Right ventricle myocardium inferior (tissue), 1 donor: Measurements from ENCODE around the gene KRTAP10-6. TPM values are rescaled to one million over a fixed set of nuclear protein-coding genes. Genes with fewer than 3 reads are reported as not detected.
"Not testable (repeated sequence)": the region's sequence is repeated elsewhere in the genome, so short reads cannot be mapped to it uniquely, and the experiment has no call there.

ENCODE experiments used
- ATAC-seq: fragments of 200-7000 bp; cut with Tn5 transposase; one replicate; pipeline ENCODE4 v1.9.1; 2020; ENCODE audit warnings: mild to moderate bottlenecking, moderate library complexity
- DNase-seq: peaks from one replicate; pipeline ENCODE4 v3.0.0; 2021; ENCODE audit errors: missing footprints
- intact Hi-C: fragments of 100-400 bp; cut with DNase I; formaldehyde crosslinking; loops from one replicate; pipeline ENCODE4 v1.11.0; 2022
- total RNA-seq: library from RNA; stranded (reverse); fragmentation: NEBNext Ultra II Directional; extraction: Animal tissue kit (Norgen Biotek cat#: 25700); gene quantifications from one replicate; pipeline ENCODE4 v1.2.1, GENCODE V29; 2021
- donor health status: DM: no; HTN: yes; CAD: no; lungs with severe emphysema.

KRTAP10-6 gene
- total RNA-seq, 1 donor from 2014 or later = not detected

DNA sequence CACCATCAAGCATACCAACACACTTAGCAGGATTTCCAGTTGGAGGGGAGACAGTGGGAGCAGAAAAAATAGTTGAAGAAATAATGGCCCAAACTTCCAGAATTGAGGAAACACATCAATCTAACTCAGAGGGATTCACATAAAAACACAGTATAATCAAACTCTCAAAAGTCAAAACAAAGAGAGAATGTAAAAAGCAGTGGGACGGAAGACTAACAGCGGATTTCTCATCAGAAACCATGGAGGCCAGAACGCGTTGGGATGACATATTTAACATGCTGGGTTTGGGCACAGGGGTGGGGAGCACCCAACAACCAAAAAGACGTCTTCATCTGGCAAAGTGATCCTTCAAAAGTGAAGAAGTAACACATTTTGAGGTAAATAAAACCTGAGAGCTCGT is 27.6 kb upstream of the KRTAP10-6 start:
- ATAC-seq (no peak), DNase-seq (no peak)
- intact Hi-C loops = loop anchor here (10.0 kb wide), 1 partner anchor 125 kb away; no protein-coding TSS in a partner anchor

GRCh38 chr21:44618909-44619308 is 26.6 kb upstream of the KRTAP10-6 start:
- ATAC-seq (no peak), DNase-seq (no peak)
- intact Hi-C loops = loop anchor here (10.0 kb wide), 1 partner anchor 126 kb away; no protein-coding TSS in a partner anchor

- intact Hi-C loops = loop anchor here (10.0 kb wide), 1 partner anchor 126 kb away; no protein-coding TSS in a partner anchor
Observed at GRCh38 chr21:44618504-44618903, 26.2 kb upstream of the KRTAP10-6 start.

GRCh38 chr21:44617071-44617501 is 24.8 kb upstream of the KRTAP10-6 start:
- DNase-seq (peak; percentile 43), ATAC-seq (no peak)
- intact Hi-C loops = loop anchor here (10.0 kb wide), 1 partner anchor 128 kb away; no protein-coding TSS in a partner anchor

More at GRCh38 chr21:44618504-44618903, 26.2 kb upstream of the KRTAP10-6 start:
- DNase-seq (peak; percentile 77), ATAC-seq (peak; percentile 77)

DNA sequence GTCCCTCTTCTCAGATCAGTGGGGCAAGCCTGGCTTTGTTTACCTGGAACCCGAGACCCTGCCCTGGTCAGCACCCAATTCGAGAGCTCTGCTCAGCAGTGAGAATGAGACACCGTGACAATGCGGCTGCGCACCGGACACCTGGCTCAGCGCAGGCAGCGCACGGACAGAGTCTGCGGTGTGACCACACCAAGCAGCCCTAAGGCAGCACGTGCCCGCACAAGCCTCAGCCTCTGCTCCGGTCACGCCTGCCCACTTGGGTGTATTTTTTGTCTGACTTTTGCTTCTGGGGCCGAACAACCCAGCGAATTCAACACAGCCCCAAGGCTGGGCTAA is 24.3 kb upstream of the KRTAP10-6 start:
- intact Hi-C loops = loop anchor here (10.0 kb wide), 1 partner anchor 128 kb away; no protein-coding TSS in a partner anchor
- ATAC-seq = no peak

DNA sequence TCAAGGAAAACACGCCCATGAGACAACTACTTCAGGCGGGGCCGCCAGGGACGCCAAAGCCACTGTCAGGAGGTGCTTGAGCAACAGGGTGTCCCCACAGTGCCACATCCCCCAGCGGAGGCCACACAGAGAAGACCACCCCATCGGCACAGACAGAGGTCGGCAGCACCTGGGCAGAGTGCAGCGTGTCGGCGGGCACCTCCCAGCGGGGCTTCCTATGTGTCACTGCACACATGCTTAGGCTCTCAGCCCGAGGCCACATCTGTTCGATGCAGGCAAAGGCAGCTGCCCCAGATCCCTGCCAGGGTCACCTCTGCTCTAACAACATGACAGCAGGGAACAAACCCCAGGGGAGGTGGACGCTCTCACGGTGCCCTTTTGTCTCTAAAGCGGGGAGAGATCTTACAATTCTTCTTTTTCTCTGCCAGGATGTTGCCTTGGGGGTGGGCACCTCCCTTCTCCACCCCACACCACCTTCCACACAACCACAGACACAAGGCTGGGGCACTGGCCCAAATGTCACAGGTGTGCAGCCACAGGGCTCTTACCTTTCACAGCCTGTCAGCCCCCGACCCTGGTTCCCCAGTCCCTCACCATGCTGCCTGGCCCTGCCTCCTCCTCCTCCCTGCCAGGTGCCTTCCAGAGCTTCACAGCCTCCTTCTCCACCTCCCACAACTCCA is 23.7 kb upstream of the KRTAP10-6 start:
- intact Hi-C loops = loop anchor here (10.0 kb wide), 1 partner anchor 129 kb away; no protein-coding TSS in a partner anchor
- DNase-seq = no peak
- no peak for ATAC-seq

More for the DNA sequence above, 24.3 kb upstream of the KRTAP10-6 start:
- DNase-seq = no peak

GRCh38 chr21:44615466-44615865 is 23.2 kb upstream of the KRTAP10-6 start:
- intact Hi-C loops = loop anchor here (10.0 kb wide), 1 partner anchor 129 kb away; no protein-coding TSS in a partner anchor
- no peak for ATAC-seq
- DNase-seq = no peak

GRCh38 chr21:44614961-44615391 is 22.7 kb upstream of the KRTAP10-6 start:
- intact Hi-C loops = loop anchor here (10.0 kb wide), 1 partner anchor 130 kb away; no protein-coding TSS in a partner anchor
- DNase-seq = no peak
- no peak for ATAC-seq

DNA sequence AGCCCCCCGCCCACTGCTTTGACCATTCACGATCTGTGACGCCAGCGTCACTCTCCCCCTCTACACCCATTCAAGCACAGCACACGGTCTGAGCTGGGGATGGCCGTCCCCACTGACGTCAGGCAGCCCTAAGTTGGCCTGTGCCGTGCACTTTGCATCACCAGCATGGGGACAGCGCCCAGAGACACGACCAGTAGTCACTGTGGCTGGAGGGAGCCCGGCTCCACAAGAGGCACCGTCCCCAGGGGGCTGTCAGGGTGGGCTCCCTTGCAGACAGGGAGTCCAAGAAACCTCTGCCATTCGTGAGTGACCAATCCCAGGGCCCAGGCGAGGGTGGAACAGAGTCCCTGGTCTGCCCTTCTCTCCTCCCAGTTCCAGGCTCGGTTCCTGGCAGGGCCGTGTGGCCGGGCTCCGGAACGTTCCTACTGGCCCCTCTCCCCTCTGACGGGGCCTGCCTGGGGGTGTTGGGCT is 21.9 kb upstream of the KRTAP10-6 start:
- intact Hi-C loops = loop anchor here (10.0 kb wide), 1 partner anchor 131 kb away; no protein-coding TSS in a partner anchor
- ATAC-seq = no peak
- DNase-seq = peak; percentile 62

GRCh38 chr21:44613386-44614155 is 21.3 kb upstream of the KRTAP10-6 start:
- intact Hi-C loops = loop anchor here (10.0 kb wide), 1 partner anchor 131 kb away; no protein-coding TSS in a partner anchor
- ATAC-seq (no peak), DNase-seq (no peak)

GRCh38 chr21:44612669-44613229 is 20.4 kb upstream of the KRTAP10-6 start:
- DNase-seq (peak; percentile 69), ATAC-seq (no peak)
- intact Hi-C loops = loop anchor here (10.0 kb wide), 1 partner anchor 132 kb away; no protein-coding TSS in a partner anchor

DNA sequence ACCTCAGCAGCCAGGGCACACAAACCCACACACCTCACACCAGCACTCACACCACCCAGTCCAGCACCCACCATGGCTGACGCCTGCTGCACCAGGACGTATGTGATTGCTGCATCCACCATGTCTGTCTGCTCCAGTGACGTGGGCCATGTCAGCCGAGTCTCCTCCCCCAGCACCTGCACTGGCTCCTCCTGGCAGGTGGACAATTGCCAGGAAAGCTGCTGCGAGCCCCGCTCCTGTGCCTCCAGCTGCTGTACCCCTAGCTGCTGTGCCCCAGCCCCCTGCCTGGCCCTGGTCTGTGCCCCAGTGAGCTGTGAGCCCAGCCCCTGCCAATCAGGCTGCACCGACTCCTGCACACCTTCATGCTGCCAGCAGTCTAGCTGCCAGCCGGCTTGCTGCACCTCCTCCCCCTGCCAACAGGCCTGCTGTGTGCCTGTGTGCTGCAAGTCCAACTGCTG is 19.8 kb upstream of the KRTAP10-6 start, which contains the start of gene KRTAP10-8:
KRTAP10-8 (plus strand) TSS at position 51 of the 458 bp plus-strand sequence; CDS start at position 73, 22 bp downstream.
- DNase-seq = no peak
- no peak for ATAC-seq
- intact Hi-C loops = loop anchor here (10.0 kb wide), 1 partner anchor 133 kb away; no protein-coding TSS in a partner anchor

GRCh38 chr21:44611551-44611950 is 19.2 kb upstream of the KRTAP10-6 start:
- intact Hi-C loops = loop anchor here (10.0 kb wide), 1 partner anchor 133 kb away; no protein-coding TSS in a partner anchor
- no peak for DNase-seq
- no peak for ATAC-seq

- intact Hi-C loops = loop anchor here (10.0 kb wide), 1 partner anchor 135 kb away; no protein-coding TSS in a partner anchor
- not testable (repeated sequence) for ATAC-seq, DNase-seq
Observed at GRCh38 chr21:44610157-44610843, 18.0 kb upstream of the KRTAP10-6 start.

DNA sequence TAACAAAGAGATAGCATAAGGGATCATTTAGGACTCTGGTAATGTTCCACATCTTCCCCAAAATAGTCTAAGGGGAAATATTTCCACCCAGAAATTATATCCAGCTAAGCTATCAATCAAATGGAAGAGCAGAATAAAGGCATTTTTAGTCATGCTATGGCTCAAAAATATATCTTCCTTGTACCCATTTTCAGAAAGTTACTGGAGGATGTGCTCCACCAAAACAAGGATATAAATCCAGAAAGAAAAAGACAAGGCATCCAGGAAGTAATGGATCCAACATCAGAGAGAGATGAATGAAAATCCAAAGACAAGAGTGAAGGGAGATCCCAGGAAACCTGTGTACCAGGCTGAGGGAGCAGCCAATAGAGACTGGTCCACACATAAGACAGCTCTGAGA is 16.9 kb upstream of the KRTAP10-6 start:
- DNase-seq = no peak
- intact Hi-C loops = no loop called here
- ATAC-seq = no peak

DNA sequence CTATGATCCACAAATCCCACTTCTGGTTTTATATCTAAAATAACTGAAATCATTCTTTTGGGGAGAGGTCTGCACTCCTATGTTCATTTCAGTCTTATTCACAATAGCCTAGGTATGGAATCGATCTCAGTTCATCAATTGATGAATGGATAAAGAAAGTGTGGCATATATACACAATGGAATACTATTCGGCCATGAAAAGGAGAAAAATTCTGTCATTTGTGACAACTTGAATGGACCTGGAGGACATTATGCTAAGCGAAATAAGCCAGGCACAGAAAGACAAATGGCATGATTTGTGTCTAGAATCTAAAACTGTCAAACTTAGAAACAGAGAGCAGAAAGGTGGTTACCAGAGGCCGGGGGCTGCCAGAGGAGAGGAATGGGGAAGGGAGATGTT is 14.2 kb upstream of the KRTAP10-6 start:
- DNase-seq (no peak), ATAC-seq (no peak)
- intact Hi-C loops = no loop called here

DNA sequence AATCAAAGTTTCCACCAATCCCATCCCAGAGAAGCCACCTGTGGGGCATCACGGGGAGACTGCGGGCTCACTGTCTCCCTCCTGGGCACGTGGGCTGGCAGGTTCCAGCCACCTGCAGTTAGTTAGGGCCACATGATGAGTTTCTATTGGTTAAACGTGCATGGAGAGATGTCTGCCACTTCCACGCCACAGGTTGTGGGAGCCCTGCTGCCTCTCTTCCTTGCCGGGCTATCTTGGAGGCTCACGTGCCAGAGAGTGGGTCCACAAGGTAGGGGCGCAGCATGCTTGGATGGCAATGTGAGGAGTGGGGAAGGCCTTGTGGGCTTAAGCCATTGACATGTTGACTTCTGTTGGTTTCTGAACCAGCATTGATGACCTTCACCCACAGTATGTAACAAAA is 11.6 kb upstream of the KRTAP10-6 start:
- no peak for ATAC-seq
- DNase-seq = no peak
- intact Hi-C loops = no loop called here
